NCI-H82 treated with DMSO at 0.1 percent for 48 hours (cell line): ENCODE measurements around the gene RAB17.

Experiments
- DNase-seq: peaks from one replicate; lab custom pipeline; 2025; ENCODE audit not compliant: unreplicated experiment; lab: John Stamatoyannopoulos, UW

The RAB17 gene

DNA sequence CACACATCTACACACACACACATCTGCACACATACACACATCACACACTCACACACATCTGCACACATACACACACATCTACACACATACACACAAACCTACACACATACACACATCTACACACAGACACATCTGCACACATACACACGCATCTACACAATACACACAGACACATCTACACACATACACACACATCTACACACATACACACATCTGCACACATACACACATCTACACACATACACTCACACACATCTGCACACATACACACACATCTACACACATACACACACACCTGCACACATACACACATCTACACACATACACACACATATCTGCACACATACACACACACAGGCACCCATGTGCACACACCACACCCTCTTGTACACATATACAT is 24.6 kb downstream of the RAB17 start:
- DNase-seq: no peak

DNA sequence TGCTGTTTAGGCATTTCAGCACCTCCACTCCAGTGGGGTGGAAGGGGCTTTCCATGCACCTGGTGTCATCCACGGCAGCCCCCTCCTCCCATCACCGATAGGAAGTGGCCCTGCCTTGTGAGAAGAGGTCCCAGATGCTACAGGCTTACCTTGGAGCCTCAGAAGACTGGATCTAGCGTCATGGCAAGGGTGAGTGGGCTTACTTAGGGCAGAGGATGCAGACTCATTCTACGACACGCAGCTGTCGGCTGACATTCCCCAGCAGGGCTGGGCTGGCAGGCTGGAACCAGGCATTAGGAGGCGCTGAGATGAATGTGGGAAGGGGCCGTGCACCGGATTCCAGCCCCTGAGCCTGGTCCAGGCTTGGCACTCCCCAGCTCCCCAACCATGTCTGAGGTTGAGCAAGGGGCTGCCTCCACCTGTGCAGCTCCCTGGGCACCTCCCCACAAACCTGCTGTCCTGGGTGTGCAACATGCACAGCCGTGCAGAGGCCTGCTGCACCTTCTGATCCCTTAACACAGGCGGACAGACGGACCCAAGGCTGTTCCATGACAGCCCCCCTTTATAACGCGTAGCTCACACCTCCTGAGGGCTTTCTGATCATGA is 25.9 kb downstream of the RAB17 start:
- DNase-seq: no peak

DNA sequence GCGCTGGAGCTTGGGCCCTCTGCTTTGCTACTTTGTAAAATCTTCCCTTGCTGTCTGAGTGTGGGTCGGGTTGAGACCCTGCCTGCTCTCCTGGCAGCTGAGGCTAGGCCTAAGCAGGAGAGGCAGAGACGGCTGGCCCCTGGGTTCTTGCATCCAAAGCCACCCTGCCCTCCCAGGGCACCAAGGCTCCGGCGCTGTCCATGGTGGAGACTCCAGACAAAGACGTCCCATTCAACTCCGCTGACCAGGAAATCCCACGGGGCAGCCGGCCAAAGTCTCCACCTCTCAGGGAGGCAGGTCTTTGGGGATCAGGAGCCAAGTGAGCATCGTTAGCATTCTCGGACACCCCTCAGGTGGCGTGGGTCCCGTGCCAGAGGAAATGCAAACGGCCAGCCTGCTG is 26.7 kb downstream of the RAB17 start:
- DNase-seq: no peak

DNA sequence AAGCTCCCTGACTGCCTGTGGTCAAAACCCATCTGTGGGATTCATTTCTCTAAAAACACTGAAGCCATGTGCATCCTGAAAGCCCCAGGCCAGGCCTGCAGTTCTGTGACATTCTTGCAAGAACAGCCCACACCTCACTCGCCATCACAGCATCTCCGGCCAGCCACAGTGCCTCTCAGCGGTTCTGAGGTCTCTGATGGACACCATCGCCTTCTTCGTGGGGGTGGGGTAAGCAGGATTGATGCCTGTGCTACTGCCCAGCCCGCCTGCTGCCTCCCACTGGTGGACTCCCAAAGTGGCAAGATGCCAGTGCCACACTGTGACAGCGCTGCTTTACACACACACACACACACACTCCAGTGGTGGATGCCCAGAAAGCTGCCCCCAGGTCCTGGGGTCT is 29.3 kb downstream of the RAB17 start:
- no peak for DNase-seq

DNA sequence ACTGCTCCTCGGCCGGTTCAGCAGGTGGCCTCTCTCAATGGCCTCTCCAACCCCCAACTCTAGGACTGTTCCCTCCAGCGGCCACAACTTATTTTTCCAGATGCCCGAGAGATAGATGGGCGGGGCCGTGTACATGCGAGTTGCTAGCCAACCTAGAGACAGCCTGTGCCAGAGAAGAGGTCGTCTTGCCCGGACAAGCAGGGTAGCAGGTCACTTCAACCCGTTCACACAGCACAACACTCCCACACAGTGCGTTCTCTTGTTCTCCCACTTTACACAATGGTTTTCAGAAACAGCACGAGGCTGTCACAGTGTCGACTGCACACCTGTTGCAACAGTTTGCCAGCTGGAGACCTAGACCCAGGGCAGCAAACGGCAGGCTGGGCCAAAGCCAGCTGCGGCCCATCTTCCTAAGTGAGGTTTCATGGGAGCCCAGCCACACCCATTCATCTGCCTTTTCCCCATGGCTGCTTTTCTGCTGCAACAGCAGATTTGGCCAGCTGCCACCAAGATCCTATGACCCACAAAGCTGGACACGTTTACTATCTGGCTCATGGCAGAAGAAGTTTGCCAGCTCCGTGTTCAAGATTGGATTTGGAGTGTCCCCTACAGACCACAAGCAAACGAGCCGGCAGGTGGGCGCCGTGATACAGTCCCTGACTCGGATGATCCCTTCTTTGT is 31.4 kb downstream of the RAB17 start:
- DNase-seq: no peak

DNA sequence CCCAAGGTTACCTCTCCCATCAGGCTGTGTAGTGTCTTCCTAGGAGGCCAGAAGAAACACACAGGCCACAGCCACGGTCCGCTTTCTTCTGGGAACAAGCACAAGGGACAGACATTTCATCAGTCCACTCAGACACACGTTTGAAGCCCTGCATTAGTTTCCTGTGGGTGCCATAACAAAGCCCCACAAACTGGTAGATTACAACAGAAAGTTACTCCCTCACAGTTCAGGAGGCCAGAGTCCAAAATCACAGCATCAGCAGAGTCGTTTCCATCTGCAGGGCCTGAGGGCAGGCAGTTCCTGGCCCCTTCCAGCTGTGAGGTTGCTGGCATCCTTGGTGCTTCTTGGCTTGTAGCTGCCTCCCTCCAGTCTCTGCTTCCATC is 32.9 kb downstream of the RAB17 start:
- no peak for DNase-seq

DNA sequence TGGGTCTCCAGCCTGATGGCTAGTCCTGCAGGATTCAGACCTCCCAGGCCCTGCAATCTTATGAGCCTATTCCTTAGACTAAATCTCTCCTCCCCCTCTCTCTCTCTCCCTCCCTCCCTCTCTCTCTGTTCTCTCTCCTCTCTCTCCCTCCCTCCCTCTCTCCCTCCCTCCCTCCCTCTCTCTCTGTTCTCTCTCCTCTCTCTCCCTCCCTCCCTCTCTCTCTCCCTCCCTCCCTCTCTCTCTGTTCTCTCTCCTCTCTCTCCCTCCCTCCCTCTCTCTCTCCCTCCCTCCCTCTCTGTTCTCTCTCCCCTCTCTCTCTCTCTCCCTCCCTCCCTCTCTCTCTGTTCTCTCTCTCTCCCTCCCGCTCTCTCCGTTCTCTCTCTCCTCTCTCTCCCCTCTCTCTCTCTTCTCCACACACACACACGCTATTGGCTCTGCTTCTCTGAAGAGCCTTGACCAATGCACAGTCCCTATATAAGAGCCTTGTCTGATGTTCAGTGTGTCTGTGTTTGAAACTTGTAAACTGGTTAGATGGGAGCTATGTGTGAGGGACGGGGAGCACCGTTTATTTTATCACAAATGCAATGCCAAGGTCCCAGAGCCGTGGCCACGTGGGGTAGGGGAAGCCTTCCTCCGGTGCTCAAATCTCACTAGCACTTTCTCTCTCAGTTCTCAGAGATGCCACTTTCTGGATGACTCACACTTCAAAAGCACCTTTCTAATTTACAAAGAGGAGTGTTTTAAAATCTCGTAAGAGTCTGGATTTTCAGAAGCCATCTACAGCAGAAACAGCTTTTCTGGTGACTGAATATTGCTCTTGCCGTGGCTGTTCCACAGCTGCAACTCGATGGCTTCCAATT is 33.5 kb downstream of the RAB17 start:
- no peak for DNase-seq

DNA sequence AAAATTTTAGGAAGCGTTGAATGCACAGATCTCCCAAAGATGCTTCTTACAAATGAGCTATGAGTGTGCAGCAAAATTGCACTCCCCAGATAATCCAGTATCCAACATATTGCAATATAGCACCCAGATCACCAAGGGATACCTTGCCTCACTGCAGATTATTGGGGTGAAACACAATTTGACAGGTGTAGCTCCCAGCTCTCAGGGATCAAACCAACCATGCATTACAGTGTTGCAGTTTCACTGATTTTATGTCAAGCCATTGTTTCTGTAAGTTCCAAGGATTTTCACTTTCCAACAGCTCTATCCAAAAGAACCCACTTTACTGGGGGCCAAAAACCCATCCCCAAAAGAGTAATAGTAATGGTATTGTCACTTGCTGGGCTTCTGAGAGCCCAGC is 35.0 kb downstream of the RAB17 start:
- DNase-seq: no peak

DNA sequence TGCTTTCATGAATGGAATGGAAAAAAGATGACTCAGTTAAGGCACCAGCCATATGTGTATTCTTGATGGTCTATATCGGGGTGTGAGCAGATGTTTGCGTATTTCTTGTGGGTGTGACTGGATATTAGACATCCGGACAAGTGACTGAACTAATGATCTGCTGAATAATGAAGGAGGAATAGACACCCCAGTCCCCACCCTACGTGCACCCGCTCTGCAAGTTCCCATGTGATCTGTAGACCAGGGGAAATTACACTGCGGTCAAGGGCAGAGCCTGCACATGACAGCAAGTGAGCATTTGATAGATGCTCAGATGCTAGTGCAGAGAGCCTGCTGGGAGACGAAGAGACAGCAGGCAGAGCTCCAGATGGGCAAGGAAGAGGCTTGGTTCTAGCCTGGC is 36.6 kb downstream of the RAB17 start:
- DNase-seq: no peak

DNA sequence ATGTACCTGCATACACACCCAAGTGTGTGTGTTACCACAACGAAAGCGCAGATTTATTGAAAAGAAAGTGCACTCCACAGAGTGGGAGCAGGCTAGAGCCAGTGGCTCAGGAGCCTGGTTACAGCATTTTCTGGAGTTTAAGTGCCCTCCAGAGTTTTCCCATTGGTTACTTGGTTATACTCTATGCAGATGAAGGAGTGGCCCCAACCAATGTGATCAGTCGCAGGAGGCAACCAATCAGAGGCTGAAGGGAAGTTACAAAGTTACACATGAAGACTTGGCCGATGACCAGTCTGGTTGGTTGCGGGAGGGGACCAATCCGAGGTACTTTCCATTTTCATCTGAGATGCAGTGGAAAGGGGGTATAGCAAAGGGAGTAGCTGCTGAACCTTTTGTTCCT is 37.6 kb downstream of the RAB17 start:
- DNase-seq: no peak

DNA sequence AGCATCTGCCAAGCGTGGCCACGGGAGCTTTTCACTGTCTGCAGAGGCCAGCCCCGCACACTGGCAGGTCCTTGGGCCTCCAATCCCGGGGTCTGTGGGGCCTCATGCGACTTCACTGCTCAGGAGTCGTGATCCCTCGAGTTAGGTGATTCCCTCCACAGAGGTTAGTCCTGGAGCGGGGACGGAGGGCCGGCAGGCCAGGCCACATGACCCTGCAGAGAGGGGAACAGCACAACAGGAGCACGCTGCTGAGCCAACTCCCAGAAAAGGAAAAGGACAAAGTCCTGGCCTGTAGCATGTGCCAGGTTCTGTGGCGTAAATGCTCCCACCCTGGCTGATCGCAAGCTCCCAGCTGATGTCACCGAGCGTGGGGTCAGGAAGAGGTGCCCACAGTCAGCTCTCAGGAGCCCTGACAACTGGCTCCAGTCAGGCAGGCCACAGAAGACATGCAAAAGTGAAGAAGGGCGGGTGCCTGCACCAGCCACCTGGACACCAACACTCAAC is 39.4 kb downstream of the RAB17 start:
- DNase-seq: no peak

DNA sequence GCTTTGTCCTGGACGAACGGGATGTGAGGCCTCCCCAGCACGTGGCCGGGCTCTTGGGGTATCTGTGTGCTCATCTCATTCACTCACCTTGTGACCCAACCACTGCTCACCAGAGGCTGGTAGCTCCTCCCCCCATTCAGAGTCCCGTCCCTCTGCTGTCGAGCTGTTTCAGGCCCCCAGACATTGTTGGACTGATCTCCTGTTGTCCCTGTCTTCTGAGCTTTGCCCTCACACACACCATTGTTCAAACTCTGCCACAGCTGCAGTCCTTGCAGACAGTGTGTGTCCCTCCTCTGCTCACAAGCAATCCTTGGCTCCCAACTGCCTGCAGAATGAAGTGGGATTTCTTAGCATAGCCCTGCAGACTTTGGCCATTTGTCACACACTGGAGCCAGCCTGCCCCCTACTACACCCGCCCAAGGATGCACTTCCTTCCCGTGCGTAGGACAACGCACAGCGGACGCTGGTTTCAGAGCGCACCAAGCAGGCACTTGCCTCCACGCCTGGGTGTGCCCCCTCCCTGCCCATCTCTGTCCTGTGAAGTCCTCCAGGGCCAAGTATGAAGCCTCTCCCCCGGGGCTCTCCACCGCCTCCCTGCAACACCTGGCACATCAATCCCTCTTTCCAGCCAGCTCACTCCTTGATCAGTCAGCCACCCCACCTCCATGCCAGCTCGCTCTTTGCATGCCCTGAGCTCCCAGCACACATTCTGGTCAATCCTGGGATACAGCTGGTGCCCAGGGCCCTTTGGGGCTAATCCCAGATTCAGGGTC is 40.7 kb downstream of the RAB17 start:
- DNase-seq: no peak

DNA sequence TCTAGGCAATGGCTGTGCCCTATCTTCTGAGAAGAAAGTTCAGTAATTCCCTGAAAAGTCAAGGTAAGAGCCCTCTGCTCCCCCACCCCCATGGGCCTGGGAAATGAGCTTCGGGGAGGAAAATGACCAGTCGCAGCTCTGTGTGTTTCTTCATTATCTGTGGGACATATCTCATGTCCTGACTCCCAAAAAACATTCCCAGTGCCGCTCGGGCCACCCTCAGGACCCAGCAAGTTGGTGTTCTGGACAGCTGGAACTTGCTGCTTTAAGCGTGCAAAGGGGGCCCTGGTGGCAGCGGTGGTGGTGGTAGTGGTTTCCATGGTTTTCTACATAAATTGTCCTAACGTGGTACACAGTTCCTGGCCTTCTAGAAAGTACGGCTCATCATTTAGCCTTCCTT is 41.3 kb downstream of the RAB17 start:
- DNase-seq: no peak

DNA sequence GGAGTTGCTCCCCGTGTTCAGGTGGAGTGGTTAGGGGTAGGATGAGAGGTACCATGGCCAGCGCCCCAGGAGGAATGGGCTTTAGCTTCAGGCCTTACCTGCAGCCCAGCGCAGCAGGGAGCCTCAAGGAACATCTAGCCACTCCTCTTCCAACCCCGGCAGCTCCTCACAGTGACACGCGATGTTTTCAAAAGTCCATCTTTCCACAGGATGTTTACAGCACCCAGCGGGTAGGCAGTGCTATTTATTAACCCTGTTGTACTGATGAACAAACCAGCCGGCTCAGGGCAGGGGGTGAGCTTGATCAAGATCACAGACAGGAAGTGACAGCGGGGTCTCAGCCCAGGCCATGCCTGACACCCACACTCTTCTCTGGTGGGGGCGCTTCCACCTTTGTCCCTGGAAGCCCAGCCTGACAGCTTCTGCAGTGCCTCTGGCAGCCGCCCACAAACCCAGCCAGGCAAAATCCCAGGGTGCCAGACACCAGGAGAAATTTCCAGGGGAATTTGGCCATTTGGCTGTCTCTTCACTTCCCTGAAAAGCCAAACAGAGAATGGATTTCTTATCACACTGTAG is 42.6 kb downstream of the RAB17 start:
- no peak for DNase-seq

DNA sequence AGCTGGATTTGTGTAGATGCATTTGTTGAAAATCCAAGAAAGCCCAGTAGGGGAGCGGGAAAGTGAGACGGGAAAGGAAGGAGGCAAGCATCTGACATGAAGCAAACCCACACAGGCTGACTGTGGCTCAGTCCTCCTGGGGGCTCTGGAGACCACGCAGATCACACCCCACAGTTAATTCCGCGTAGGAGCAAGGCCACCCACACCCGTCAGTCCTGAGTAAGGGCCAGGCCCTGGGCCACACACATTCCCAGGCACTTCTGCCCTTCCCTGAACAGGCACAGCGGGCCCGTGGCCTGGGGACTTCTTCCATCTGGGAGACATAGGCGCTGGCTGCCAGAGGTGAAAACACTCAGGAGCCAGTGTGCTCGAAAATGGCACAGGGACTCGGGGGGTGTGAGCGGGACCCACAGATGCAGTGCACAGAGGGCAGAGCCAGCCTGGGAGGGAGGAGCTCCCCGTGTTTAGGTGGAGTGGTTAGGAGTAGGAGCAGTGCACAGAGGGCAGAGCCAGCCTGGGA is 43.6 kb downstream of the RAB17 start:
- no peak for DNase-seq

DNA sequence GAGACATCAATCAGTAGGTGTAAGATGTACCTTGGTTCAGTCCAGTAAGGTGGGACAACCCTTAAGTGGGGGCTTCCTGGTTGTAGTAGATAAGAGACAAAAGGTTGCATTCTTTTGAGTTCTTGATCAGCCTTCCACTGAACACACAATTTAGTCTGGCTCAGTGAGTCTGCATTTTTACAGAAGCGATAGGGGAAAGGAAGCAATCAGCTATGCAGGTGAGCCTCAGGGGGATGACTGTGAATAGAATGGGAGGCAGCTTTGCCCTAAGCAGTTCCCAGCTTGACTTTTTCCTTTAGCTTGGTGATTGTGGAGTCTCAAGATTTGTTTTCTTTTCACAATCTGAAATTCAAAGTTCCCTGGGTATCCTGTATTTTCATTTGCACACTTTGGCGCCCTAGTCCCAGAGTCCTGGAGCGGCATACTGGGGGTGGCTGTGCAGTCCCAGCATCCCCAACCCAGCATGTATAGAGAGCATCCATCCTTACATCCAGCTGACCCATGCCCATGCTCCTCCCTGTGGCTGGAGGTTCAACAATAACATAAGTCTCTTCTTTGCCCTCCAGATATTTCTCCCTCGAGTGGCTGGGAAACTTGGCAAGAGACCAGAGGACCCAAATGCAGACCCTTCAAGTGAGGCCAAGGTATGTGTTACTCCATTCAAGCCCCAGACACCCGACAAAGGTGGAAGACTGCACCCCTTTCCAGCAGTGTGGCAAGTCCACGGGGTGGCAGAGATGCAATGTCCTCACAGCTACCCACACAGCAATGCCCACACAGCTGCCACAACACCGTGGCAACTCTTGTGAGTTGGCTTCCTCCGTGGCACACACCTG is 44.3 kb downstream of the RAB17 start:
- DNase-seq: no peak

DNA sequence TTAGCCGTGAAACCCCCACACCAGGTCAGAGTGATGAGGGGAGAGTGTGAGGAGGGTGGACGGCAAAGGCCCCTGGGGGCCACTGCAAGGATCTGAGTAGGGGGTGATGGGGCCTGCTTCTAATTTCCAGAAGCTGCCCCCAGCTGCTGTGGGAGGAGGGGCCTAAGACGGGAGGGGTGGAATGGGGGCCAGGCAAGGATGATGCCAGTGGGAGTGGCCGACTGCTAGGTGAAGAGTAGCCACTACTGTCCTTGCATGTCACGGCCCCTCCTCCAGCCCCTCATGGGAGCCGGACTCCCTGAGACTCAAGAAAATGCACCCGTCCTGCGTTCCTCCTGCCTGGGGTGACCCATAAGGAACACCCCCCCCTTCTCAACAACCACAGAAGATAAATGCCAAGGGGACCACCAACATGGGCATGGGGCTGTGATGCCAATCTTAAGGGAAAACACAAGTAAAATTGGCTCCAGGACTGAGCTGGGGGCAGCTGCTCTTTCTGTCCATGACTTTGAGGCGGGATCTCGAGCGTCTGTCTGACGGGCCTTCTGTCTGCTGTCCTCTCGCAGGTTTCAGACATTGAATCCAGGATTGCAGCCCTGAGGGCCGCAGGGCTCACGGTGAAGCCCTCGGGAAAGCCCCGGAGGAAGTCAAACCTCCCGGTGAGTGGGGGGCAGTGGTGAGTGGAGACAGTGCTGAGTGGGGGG is 48.4 kb downstream of the RAB17 start:
- no peak for DNase-seq

DNA sequence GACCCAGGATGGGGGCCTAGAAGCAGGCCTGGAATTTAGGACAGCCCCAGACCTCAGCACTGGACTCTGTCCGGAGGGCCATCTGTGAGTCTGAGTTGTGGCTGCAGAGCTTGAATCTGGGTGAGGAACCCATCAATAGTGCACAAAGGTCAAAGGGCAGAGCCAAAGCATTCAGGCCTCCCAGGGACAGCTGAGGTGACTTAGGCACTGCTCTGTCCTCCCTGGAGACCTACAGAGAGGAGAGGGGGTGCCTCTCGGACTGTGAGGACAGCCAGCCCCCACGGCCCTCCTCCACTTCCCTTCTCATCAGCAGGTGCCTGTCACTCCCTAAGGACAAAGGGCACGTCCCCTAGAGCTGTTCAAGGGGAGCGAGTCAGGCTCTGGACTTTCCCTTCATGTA is 49.3 kb downstream of the RAB17 start:
- DNase-seq: no peak

DNA sequence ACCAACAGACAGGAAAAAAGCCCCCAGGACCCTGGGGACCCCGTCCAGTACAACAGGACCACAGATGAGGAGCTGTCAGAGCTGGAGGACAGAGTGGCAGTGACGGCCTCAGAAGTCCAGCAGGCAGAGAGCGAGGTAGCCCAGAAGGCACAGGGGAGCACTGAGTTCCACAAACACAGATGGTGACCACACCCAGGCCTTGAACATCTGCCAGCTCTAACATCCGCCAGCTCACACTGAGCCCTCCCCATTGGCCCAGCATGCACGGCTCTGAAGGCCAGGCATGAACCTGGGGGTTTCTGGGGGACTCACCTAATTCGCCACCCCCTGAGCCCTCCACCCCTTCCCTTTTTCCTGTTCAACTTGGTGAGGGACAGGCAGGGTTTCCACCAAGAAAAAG is 49.7 kb downstream of the RAB17 start:
- no peak for DNase-seq
